ENCODE data around the gene GIMD1.
"Not testable (repeated sequence)": the region's sequence is repeated elsewhere in the genome, so short reads cannot be mapped to it uniquely, and the experiment has no call there.

The GIMD1 gene

DNA sequence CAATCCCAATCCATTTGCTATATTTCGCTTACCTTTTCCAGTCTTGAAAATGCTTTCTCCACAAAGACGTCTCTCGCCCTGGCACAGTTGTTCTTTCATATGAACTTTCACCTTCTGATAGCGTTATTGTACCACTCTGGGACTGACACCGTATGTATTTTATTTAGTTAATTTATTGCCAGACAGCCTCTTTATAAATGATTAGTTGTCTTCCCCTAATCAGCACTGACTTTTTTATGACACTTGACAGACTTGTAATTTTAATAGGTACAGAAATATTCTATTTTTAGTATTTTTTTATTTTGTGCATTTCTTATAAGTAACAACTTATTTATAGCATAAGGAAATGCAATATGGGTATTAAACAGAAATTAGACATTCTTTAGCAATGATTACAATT is at the start of gene GIMD1:
Gene GIMD1 (minus strand): TSS at position 101 of the 400 bp plus-strand sequence. CDS start 1,343 bp downstream, outside the sequence.
- no peak for DNase-seq (ENCODE audit: low read depth)
- TF ChIP-seq, protein P1, sequence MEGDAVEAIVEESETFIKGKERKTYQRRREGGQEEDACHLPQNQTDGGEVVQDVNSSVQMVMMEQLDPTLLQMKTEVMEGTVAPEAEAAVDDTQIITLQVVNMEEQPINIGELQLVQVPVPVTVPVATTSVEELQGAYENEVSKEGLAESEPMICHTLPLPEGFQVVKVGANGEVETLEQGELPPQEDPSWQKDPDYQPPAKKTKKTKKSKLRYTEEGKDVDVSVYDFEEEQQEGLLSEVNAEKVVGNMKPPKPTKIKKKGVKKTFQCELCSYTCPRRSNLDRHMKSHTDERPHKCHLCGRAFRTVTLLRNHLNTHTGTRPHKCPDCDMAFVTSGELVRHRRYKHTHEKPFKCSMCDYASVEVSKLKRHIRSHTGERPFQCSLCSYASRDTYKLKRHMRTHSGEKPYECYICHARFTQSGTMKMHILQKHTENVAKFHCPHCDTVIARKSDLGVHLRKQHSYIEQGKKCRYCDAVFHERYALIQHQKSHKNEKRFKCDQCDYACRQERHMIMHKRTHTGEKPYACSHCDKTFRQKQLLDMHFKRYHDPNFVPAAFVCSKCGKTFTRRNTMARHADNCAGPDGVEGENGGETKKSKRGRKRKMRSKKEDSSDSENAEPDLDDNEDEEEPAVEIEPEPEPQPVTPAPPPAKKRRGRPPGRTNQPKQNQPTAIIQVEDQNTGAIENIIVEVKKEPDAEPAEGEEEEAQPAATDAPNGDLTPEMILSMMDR (conservative IDR thresholded peaks at IDR 0.05; ENCODE audit: control insufficient read depth, insufficient read depth, low read depth, low read length), result no peak
- no peak within 1 kb of the TSS for H3K4me3 ChIP-seq (ENCODE audit: control insufficient read depth, low read depth, low read length)

DNA sequence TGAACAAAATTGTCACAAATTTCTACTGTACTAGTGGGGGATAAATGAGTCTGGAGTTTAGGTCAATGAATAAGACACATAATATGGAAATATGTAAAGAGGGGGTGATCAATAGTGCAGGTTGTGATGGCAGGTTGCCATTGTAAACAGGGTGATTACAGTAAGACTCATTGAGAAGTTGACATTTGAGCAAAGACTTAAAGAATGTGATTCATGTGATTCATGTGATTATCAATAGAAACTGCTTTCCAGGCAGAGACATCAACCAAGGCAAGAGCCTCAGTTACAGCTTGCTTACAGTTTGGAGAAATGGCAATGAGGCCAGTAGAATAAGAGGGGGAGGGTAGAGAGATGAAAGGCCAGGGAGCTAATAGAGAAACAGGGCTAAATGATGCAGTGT is 45.8 kb upstream of the GIMD1 start:
- no peak for DNase-seq (ENCODE audit: low read depth)
- TF ChIP-seq, protein P1 (conservative IDR thresholded peaks at IDR 0.05; ENCODE audit: control insufficient read depth, insufficient read depth, low read depth, low read length), result no peak
- no peak overlapping the region for H3K4me3 ChIP-seq (ENCODE audit: control insufficient read depth, low read depth, low read length)

DNA sequence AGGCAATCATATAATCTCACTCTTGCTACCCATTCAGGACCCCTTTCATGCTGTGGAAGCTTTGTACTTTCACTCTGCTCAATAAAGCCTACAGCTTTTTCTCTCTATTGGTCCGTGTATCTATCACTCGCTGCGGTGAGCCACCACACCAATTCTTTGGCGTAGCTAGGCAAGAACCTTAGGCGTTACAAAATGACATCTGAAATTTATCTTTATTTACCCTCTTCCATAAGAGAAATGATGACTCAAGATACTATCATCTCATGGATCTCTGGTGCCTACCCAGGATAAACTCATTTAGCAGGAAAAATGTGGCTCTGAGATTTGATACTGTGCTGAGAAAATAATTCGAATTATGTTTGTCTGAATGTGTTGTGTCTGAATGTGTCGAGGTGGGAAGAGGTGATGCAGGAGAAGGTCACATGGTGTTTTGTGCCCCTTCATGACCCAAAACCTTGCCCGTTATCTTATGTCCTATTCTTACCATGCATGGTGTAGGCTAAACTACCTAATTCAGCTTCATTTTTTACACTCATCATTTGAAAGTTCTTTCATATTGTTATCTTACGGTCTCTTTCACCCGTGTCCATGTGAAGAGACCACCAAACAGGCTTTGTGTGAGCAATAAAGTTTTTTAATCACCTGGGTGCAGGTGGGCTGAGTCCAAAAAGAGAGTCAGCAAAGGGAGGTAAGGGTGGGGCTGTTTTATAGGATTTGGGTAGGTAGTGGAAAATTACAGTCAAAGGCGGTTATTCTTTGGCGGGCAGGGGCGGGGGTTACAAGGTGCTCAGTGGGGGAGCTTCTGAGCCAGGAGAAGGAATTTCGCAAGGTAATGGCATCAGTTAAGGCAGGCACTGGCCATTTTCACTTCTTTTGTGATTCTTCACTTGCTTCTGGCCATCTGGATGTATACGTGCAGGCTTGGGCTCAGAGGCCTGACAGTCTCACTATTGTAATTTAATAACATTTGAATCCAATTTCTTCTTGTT is 41.6 kb upstream of the GIMD1 start:
- DNase-seq (ENCODE audit: low read depth), result no peak
- TF ChIP-seq, protein P1 (conservative IDR thresholded peaks at IDR 0.05; ENCODE audit: control insufficient read depth, insufficient read depth, low read depth, low read length), result no peak
- no peak overlapping the region for H3K4me3 ChIP-seq (ENCODE audit: control insufficient read depth, low read depth, low read length)

DNA sequence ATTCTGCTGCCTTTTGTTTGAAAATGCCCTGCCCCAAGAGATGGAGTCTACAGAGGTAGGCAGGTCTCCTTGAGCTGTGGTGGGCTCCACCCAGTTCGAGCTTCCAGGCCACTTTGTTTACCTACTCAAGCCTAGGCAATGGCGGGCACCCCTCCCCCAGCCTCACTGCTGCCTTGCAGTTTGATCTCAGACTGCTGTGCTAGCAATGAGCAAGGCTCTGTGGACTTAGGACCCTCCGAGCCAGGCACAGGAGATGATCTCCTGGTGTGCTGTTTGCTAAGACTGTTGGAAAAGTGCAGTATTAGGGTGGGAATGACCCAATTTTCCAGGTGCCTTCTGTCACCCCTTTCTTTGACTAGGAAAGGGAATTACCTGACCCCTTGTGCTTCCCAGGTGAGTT is 39.4 kb upstream of the GIMD1 start:
- not testable (repeated sequence) for H3K4me3 ChIP-seq (ENCODE audit: control insufficient read depth, low read depth, low read length); DNase-seq (ENCODE audit: low read depth)

DNA sequence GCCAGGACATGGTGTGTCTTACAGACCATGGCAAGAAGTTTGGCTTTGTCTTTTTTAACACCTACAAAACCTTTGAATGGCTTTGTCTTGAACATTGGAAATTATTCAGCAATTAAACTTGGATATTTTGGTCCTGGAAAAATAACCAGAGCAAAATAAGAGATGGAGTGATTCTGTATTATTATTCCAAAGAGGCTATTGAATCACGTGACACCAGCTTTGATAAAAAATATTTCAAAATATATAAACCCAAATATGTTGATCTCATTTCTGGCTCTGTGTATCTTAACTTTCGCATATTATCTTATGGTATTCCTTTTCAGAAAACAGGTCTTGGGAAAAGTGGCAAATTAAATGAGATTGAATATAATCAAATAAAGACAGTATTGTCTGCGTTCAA is 32.6 kb upstream of the GIMD1 start:
- TF ChIP-seq, protein P1 (conservative IDR thresholded peaks at IDR 0.05; ENCODE audit: control insufficient read depth, insufficient read depth, low read depth, low read length), result no peak
- no peak overlapping the region for H3K4me3 ChIP-seq (ENCODE audit: control insufficient read depth, low read depth, low read length)
- no peak for DNase-seq (ENCODE audit: low read depth)

DNA sequence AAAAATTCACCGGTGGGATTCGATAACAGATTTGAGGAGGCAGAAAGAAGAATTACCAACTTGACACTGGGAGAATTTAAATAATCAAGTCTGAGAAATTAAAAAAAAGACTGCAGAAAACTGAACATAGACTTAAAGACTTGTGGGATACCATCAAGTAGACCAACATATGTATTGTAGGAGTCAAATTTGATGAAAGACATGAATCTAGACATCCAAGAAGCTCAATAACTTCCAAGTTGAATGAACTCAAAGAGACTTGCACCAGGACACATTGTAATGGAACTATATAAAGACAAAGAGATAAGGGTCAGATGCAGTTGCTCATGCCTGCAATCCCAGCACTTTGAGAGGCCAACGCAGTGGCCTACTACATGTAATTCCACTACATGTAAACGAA is 30.3 kb upstream of the GIMD1 start:
- not testable (repeated sequence) for DNase-seq (ENCODE audit: low read depth)

DNA sequence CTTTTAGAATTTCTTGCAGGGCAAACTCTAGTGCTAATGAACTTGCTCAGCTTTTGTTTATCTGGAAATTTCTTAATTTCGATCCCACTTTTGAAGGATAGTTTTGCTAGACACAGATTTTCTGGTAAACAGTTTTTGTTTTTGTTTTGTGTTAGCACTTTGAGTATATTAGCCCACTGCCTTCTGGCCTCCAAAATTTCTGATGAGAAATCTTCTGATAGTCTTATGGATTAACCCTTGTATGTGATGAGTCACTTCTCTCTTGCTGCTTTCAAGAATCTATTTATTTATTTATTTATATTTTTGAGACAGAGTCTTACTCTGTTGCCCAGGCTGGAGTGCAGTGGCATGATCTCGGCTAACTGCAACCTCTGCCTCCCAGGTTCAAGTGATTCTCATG is 27.0 kb upstream of the GIMD1 start:
- H3K4me3 ChIP-seq (ENCODE audit: control insufficient read depth, low read depth, low read length), result no peak overlapping the region
- DNase-seq (ENCODE audit: low read depth), result no peak
- TF ChIP-seq, protein P1 (conservative IDR thresholded peaks at IDR 0.05; ENCODE audit: control insufficient read depth, insufficient read depth, low read depth, low read length), result no peak

More for the DNA sequence above, 30.3 kb upstream of the GIMD1 start:
- not testable (repeated sequence) for H3K4me3 ChIP-seq (ENCODE audit: control insufficient read depth, low read depth, low read length)
